Spinal cord (tissue), 10 donors: Measurements from ENCODE around the gene ENOX1. TPM values are rescaled to one million over a fixed set of nuclear protein-coding genes. Genes with fewer than 3 reads are reported as not detected.

ENCODE experiments used
- DNase-seq, 6 donors: peaks; one replicate each; pipeline versions ENCODE4 v3.0.0 to v3.0.0-alpha.2; 2013 to 2015; ENCODE audit warnings: low spot score in 6 of 6, low read depth in 4 of 6
- H3K27ac ChIP-seq: one replicate; pipeline ENCODE4 v1.5.1; 2013; ENCODE audit warnings: low read depth, low read length, control low read depth
- H3K27me3 ChIP-seq: one replicate; pipeline ENCODE4 v1.6.1; 2013; ENCODE audit warnings: low read length; ENCODE audit not compliant: control insufficient read depth, insufficient read depth
- H3K36me3 ChIP-seq: one replicate; pipeline ENCODE4 v1.6.1; 2013; ENCODE audit warnings: low read length; ENCODE audit not compliant: control insufficient read depth, insufficient read depth
- H3K4me1 ChIP-seq: one replicate; pipeline ENCODE4 v1.6.1; 2013; ENCODE audit warnings: low read length; ENCODE audit not compliant: control insufficient read depth, insufficient read depth
- H3K4me3 ChIP-seq: one replicate; pipeline ENCODE4 v1.5.1; 2013; ENCODE audit warnings: low read depth, low read length, control low read depth
- H3K9me3 ChIP-seq: one replicate; pipeline ENCODE4 v1.6.1; 2013; ENCODE audit warnings: low read length; ENCODE audit not compliant: control insufficient read depth, insufficient read depth
- WGBS: methylation state at CpG from one replicate; pipeline ENCODE4 v1.1.5; 2013; ENCODE audit warnings: missing lambda C conversion rate; ENCODE audit not compliant: insufficient coverage; 5-methylcytosine and 5-hydroxymethylcytosine counted together
- polyA plus RNA-seq, 2 donors: library from polyadenylated mRNA; unstranded; fragments of 120-200 nt; gene quantifications; one replicate each; pipeline ENCODE4 v1.2.1, GENCODE V29; 2013; ENCODE audit not compliant: insufficient read length in 2 of 2
- total RNA-seq, 2 donors: library from RNA; depleted of rRNA in 1 of 2; stranded (reverse); fragments of 120-200 nt in 1 of 2; fragments of >200 nt in 1 of 2; gene quantifications; one replicate each; pipeline versions ENCODE4 v1.2.3 to v1.2.4, GENCODE V29; 2013 to 2014
- donor health status: healthy.

Gene ENOX1
- total and polyA plus RNA-seq, 4 donors: 17.9 to 20.5 (median 19.2) TPM

DNA sequence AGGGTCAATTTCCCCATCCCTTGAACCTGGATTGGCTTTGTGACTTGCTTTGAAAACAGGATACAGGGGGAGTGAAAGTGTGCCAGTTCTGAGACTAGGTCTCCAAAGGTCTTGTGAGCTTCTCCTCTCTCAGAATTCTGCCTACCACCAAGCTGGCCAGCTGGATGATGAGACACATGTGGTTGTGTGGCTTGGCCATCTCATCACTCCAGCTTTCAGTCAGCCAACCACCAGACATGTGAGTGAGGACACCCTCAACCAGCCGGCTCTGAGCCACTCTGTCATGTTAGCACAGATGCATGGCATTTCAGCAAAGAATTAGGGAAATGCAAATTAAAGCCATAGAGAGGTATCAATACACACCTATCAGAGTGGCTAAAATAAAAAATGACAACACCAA is 29.5 kb downstream of the ENOX1 start:
- Histone ChIP-seq H3K36me3 (no peaks in the 10 kb centered on the region), H3K27ac (no peak overlapping the region), H3K9me3 (no peaks in the 10 kb centered on the region), H3K4me1 (no peaks in the 10 kb centered on the region), H3K4me3 (no peak overlapping the region), H3K27me3 (no peaks in the 10 kb centered on the region)
- no CpG with 5 or more reads among the region's 1 CpG for WGBS
- no peak for DNase-seq

DNA sequence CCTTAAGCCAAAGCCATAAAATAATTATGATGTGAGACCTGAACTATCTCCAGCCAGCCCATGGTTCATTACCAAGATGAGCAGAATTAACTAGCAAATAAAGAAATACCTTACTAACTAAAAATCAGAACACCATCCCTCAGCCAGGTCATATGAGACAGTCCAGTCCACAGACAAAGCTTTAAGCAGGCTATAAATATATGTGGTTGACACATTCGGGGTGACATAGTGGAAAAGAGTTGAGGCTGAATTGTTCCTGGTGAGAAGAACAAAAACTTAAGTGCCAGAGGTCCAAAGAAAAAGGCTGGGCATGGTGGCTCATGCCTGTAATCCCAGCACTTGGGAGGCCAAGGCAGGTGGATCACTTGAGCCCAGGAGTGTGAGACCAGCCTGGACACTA is 30.9 kb downstream of the ENOX1 start:
- H3K36me3 ChIP-seq: no peaks in the 10 kb centered on the region
- H3K9me3 ChIP-seq: no peaks in the 10 kb centered on the region
- no peaks in the 10 kb centered on the region for H3K27me3 ChIP-seq
- no peak overlapping the region for H3K27ac ChIP-seq
- 80% methylated on average over 1 of the region's 1 CpG for WGBS
- no peak overlapping the region for H3K4me3 ChIP-seq
- DNase-seq: no peak
- no peaks in the 10 kb centered on the region for H3K4me1 ChIP-seq

GRCh38 chr13:43751624-43752023 is 35.1 kb downstream of the ENOX1 start:
- no peaks in the 10 kb centered on the region for H3K36me3 ChIP-seq
- no peaks in the 10 kb centered on the region for H3K9me3 ChIP-seq
- H3K4me3 ChIP-seq: no peak overlapping the region
- no peak overlapping the region for H3K27ac ChIP-seq
- no peaks in the 10 kb centered on the region for H3K27me3 ChIP-seq
- no peaks in the 10 kb centered on the region for H3K4me1 ChIP-seq
- no CpG with 5 or more reads among the region's 3 CpGs for WGBS
- no peak for DNase-seq

GRCh38 chr13:43749503-43749902 is 37.3 kb downstream of the ENOX1 start:
- WGBS: no CpG with 5 or more reads among the region's 1 CpG
- no peak for DNase-seq
- no peaks in the 10 kb centered on the region for H3K9me3 ChIP-seq
- no peaks in the 10 kb centered on the region for H3K36me3 ChIP-seq
- no peak overlapping the region for H3K27ac ChIP-seq
- H3K27me3 ChIP-seq: no peaks in the 10 kb centered on the region
- no peak overlapping the region for H3K4me3 ChIP-seq
- H3K4me1 ChIP-seq: no peaks in the 10 kb centered on the region

GRCh38 chr13:43744261-43745031 is 42.3 kb downstream of the ENOX1 start:
- Histone ChIP-seq H3K9me3 (no peaks in the 10 kb centered on the region), H3K27me3 (no peaks in the 10 kb centered on the region), H3K36me3 (no peaks in the 10 kb centered on the region), H3K27ac (no peak overlapping the region), H3K4me3 (no peak overlapping the region), H3K4me1 (no peaks in the 10 kb centered on the region)
- WGBS: 29% methylated on average over 1 of the region's 5 CpGs
- peak in 5 of 6 donors; percentile 17 to 77 (median 57) for DNase-seq

- Histone ChIP-seq H3K36me3 (no peaks in the 10 kb centered on the region), H3K9me3 (no peaks in the 10 kb centered on the region), H3K4me3 (no peak overlapping the region), H3K27ac (no peak overlapping the region), H3K27me3 (no peaks in the 10 kb centered on the region), H3K4me1 (no peaks in the 10 kb centered on the region)
- no peak for DNase-seq
Measured at GRCh38 chr13:43742911-43743310, 43.9 kb downstream of the ENOX1 start.

GRCh38 chr13:43737392-43737923 is 49.3 kb downstream of the ENOX1 start:
- H3K27ac ChIP-seq: no peak overlapping the region
- no peaks in the 10 kb centered on the region for H3K9me3 ChIP-seq
- H3K4me3 ChIP-seq: no peak overlapping the region
- no peak for DNase-seq
- 78% methylated on average over 1 of the region's 3 CpGs for WGBS
- H3K27me3 ChIP-seq: no peaks in the 10 kb centered on the region
- H3K4me1 ChIP-seq: no peaks in the 10 kb centered on the region
- no peaks in the 10 kb centered on the region for H3K36me3 ChIP-seq

DNA sequence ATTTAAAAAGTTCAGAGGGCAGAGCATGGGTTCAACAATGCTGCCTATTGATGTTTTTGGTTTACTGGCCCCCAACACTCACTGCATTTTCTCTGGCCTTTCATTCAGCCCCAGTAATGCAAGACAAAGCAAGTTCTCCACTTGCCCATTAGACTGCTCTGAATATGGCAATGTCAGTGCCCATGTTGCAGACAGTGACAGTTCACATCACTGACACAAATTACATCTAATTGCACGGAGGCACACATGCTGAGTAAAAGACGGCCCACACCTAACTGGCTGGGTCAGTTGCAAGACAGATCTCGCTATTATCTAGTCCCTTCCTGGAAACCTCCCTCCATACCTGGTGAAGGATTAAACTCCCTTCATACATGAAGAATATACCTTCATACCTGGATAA is 54.0 kb downstream of the ENOX1 start:
- DNase-seq: no peak
- H3K27me3 ChIP-seq: no peaks in the 10 kb centered on the region
- no peak overlapping the region for H3K4me3 ChIP-seq
- no peak overlapping the region for H3K27ac ChIP-seq
- no peaks in the 10 kb centered on the region for H3K9me3 ChIP-seq
- H3K36me3 ChIP-seq: no peaks in the 10 kb centered on the region
- WGBS: 59% methylated on average over 3 of the region's 3 CpGs
- H3K4me1 ChIP-seq: no peaks in the 10 kb centered on the region

DNA sequence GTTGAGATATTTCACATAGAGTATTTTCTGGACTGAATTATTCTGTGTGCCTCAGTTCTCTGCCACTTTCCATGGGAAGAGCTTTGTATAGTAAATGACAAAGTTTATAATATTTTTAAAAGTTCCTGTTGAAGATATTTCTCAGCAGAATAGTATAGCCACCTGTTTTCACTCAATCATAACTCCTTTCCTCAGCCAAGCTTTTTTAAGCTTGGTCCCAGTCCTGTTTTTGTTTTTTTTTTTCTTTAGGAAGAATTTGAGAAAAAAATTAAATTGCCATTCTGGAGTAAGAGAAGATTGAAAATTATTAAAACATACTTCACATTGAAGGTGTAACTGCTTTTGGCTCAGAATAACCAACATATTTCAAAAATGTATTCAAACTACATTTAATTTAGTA is 55.5 kb downstream of the ENOX1 start:
- Histone ChIP-seq H3K36me3 (no peaks in the 10 kb centered on the region), H3K27ac (no peak overlapping the region), H3K27me3 (no peaks in the 10 kb centered on the region), H3K9me3 (no peaks in the 10 kb centered on the region), H3K4me3 (no peak overlapping the region), H3K4me1 (no peaks in the 10 kb centered on the region)
- DNase-seq: no peak

- WGBS: 74% methylated on average over 2 of the region's 3 CpGs
- H3K36me3 ChIP-seq: no peaks in the 10 kb centered on the region
- no peaks in the 10 kb centered on the region for H3K9me3 ChIP-seq
- DNase-seq: peak in 1 of 6 donors; percentile 15
- H3K4me1 ChIP-seq: no peaks in the 10 kb centered on the region
- no peak overlapping the region for H3K27ac ChIP-seq
- H3K4me3 ChIP-seq: no peak overlapping the region
- no peaks in the 10 kb centered on the region for H3K27me3 ChIP-seq
Measured at GRCh38 chr13:43730642-43731041, 56.1 kb downstream of the ENOX1 start.
